Upper lobe of left lung (tissue), 6 donors: ENCODE results near the gene TMEM222. TPM values are rescaled to one million over a fixed set of nuclear protein-coding genes. Genes with fewer than 3 reads are reported as not detected.

Source experiments
- ATAC-seq, 2 donors: fragments of 200-7000 bp; cut with Tn5 transposase; one replicate each; pipeline ENCODE4 v1.9.1; 2022; ENCODE audit warnings: mild to moderate bottlenecking in 2 of 2, moderate library complexity in 2 of 2; ENCODE audit not compliant: low FRiP score in 2 of 2
- DNase-seq, 2 donors: peaks; one replicate each; pipeline ENCODE4 v3.0.0-alpha.2; 2019 to 2020
- H3K27ac ChIP-seq, 4 donors: fragments of 200-600 bp; sonication (generic); one replicate each; pipeline ENCODE4 v1.5.1; 2016 to 2019
- H3K27me3 ChIP-seq, 4 donors: fragments of 200-600 bp; sonication (generic); one replicate each; pipeline ENCODE4 v1.5.1; 2017 to 2019
- H3K36me3 ChIP-seq, 4 donors: fragments of 200-600 bp; sonication (generic); one replicate each; pipeline ENCODE4 v1.5.1; 2016 to 2019
- H3K4me1 ChIP-seq, 4 donors: fragments of 200-600 bp; sonication (generic); one replicate each; pipeline ENCODE4 v1.5.1; 2018 to 2019
- H3K4me3 ChIP-seq, 4 donors: fragments of 200-600 bp; sonication (generic); one replicate each; pipeline ENCODE4 v1.5.1; 2017 to 2019; ENCODE audit warnings: mild to moderate bottlenecking in 2 of 4, moderate library complexity in 1 of 4
- H3K9me3 ChIP-seq, 4 donors: fragments of 200-600 bp; sonication (generic); one replicate each; pipeline ENCODE4 v1.5.1; 2018 to 2019
- CTCF ChIP-seq, 6 experiments: fragments of 450-650 bp in 4 of 6; fragments of 200-600 bp in 2 of 6; sonication (generic) in 2 of 6; IDR thresholded peaks; one replicate each; pipeline ENCODE4 v1.5.1; 2016 to 2019; ENCODE audit warnings: antibody characterized with exemption in 6 of 6
- EP300 ChIP-seq, 4 donors: sonication (generic); formaldehyde crosslinking; IDR thresholded peaks; one replicate each; pipeline ENCODE4 v1.5.1; 2017; ENCODE audit warnings: antibody characterized with exemption in 4 of 4, control low read depth in 2 of 4
- POLR2A ChIP-seq, 4 donors: fragments of 450-650 bp; IDR thresholded peaks; one replicate each; pipeline ENCODE4 v1.5.1; 2016 to 2017; ENCODE audit warnings: antibody characterized with exemption in 4 of 4, mild to moderate bottlenecking in 2 of 4
- POLR2AphosphoS5 ChIP-seq, 2 donors: sonication (generic); formaldehyde crosslinking; IDR thresholded peaks; one replicate each; pipeline ENCODE4 v1.5.1; 2017; ENCODE audit warnings: antibody characterized with exemption in 2 of 2
- WGBS, 2 donors: methylation state at CpG; one replicate each; pipeline ENCODE4 v1.1.5; 2017 to 2018; 5-methylcytosine and 5-hydroxymethylcytosine counted together
- total RNA-seq, 6 donors: library from RNA; depleted of rRNA in 4 of 6; stranded (reverse); fragments of >200 nt in 4 of 6; gene quantifications; one replicate each; pipeline versions ENCODE4 v1.1.0 to v1.2.1, GENCODE V29; 2016 to 2021
- donor health status: DM: no; HTN: no; CAD: no; lungs with moderate emphysema.
- donor health status: DM: no; HTN: yes; CAD: no; lungs with severe emphysema.

TMEM222 gene
- total RNA-seq, 6 donors from 2014 or later, result 11.5 to 43.9 (median 30.1) TPM

GRCh38 chr1:27357281-27358037 is 35.5 kb downstream of the TMEM222 start:
- peak overlapping the region in 3 of 4 donors; percentile 13 to 34 (median 31) for H3K4me3 ChIP-seq
- peak overlapping the region; percentile 10 to 45 (median 40) for H3K27ac ChIP-seq
- peak; percentile 78 to 86 for ATAC-seq

GRCh38 chr1:27358038-27358927 is 36.3 kb downstream of the TMEM222 start:
- no peak for ATAC-seq
- DNase-seq, result no peak
- TF ChIP-seq EP300 (IDR thresholded peaks at IDR 0.05) (no peak), CTCF (IDR thresholded peaks at IDR 0.05) (no peak), POLR2AphosphoS5 (IDR thresholded peaks at IDR 0.05) (no peak), POLR2A (IDR thresholded peaks at IDR 0.05) (no peak)
- H3K27ac ChIP-seq, result peak overlapping the region in 1 of 4 donors; percentile 14
- no peaks in the 10 kb centered on the region for H3K9me3 ChIP-seq
- WGBS, 2 donors, result 93 to 97% methylated on average over 16 to 21 of the region's 21 CpGs
- H3K36me3 ChIP-seq, result peaks cover 36 to 100% (median 97%) of the 10 kb centered on the region in 4 donors
- H3K4me1 ChIP-seq, result peaks cover 5 to 22% (median 21%) of the 10 kb centered on the region in 4 donors
- no peak overlapping the region for H3K4me3 ChIP-seq
- H3K27me3 ChIP-seq, result no peaks in the 10 kb centered on the region

More at GRCh38 chr1:27357281-27358037, 35.5 kb downstream of the TMEM222 start:
- TF ChIP-seq CTCF (IDR thresholded peaks at IDR 0.05) (peak; percentile 96 to 98 (median 97)), POLR2AphosphoS5 (IDR thresholded peaks at IDR 0.05) (peak in 1 of 2 donors; percentile 45), EP300 (IDR thresholded peaks at IDR 0.05) (no peak)
- WGBS, 2 donors, result 47 to 54% methylated on average over 16 to 37 of the region's 40 CpGs
- Histone ChIP-seq H3K4me1 (peaks cover 5 to 22% (median 19%) of the 10 kb centered on the region in 4 donors), H3K36me3 (peaks cover 31 to 96% (median 93%) of the 10 kb centered on the region in 4 donors), H3K9me3 (no peaks in the 10 kb centered on the region), H3K27me3 (no peaks in the 10 kb centered on the region)
- peak; percentile 83 to 90 for DNase-seq

GRCh38 chr1:27358928-27359313 is 37.0 kb downstream of the TMEM222 start:
- ATAC-seq (no peak), DNase-seq (no peak)
- H3K4me3 ChIP-seq, result no peak overlapping the region
- 93 to 98% methylated on average over 5 of the region's 5 CpGs for WGBS, 2 donors
- H3K27ac ChIP-seq, result no peak overlapping the region
- TF ChIP-seq POLR2A (IDR thresholded peaks at IDR 0.05), result no peak
- TF ChIP-seq EP300 (IDR thresholded peaks at IDR 0.05), result no peak
- peaks cover 6 to 26% (median 22%) of the 10 kb centered on the region in 4 donors for H3K4me1 ChIP-seq
- H3K27me3 ChIP-seq, result no peaks in the 10 kb centered on the region
- H3K9me3 ChIP-seq, result no peaks in the 10 kb centered on the region
- peaks cover 38 to 100% (median 97%) of the 10 kb centered on the region in 4 donors for H3K36me3 ChIP-seq

DNA sequence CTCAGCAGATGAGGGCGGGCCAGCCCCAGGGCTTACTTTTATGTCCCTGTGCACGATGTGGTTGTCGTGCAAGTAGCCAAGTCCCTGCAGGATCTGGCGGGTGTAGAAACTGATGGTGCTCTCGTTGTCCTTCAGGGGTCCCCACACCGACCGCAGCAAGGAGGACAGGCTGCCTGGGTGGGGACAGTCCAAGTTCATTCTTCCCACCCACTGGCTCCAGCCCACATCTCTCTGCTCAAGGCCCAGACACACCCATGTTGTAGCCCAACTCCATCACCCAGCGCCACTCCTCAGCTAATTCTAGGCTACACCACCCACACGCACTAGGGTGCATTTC is 37.8 kb downstream of the TMEM222 start:
- no peak overlapping the region for H3K27ac ChIP-seq

More for the DNA sequence above, 37.8 kb downstream of the TMEM222 start:
- ATAC-seq (no peak), DNase-seq (no peak)
- H3K4me1 ChIP-seq, result peaks cover 14 to 35% (median 30%) of the 10 kb centered on the region in 4 donors
- H3K4me3 ChIP-seq, result peak overlapping the region in 1 of 4 donors; percentile 42
- WGBS, 2 donors, result 74 to 82% methylated on average over 6 to 9 of the region's 9 CpGs
- peaks cover 41 to 100% (median 95%) of the 10 kb centered on the region in 4 donors for H3K36me3 ChIP-seq
- no peaks in the 10 kb centered on the region for H3K27me3 ChIP-seq
- no peaks in the 10 kb centered on the region for H3K9me3 ChIP-seq
- TF ChIP-seq CTCF (IDR thresholded peaks at IDR 0.05), result no peak
- TF ChIP-seq POLR2AphosphoS5 (IDR thresholded peaks at IDR 0.05), result no peak
- TF ChIP-seq EP300 (IDR thresholded peaks at IDR 0.05), result no peak
- TF ChIP-seq POLR2A (IDR thresholded peaks at IDR 0.05), result no peak
